Tibial nerve (tissue), 3 donors: ENCODE data around the gene DDX1.

ENCODE experiments used
- POLR2A ChIP-seq, 2 donors: fragments of 450-650 bp; IDR thresholded peaks; one replicate each; pipeline ENCODE4 v1.6.1; 2017; ENCODE audit warnings: antibody characterized with exemption in 2 of 2, mild to moderate bottlenecking in 2 of 2, moderate library complexity in 2 of 2
- TF ChIP-seq, protein P1 (sequence below), 5 experiments: fragments of 200-600 bp in 3 of 5; fragments of 450-650 bp in 2 of 5; sonication (generic) in 3 of 5; IDR thresholded peaks; one replicate each; pipeline ENCODE4 v1.5.1; 2016 to 2019; ENCODE audit warnings: antibody characterized with exemption in 5 of 5, mild to moderate bottlenecking in 3 of 5, moderate library complexity in 2 of 5

DNA sequence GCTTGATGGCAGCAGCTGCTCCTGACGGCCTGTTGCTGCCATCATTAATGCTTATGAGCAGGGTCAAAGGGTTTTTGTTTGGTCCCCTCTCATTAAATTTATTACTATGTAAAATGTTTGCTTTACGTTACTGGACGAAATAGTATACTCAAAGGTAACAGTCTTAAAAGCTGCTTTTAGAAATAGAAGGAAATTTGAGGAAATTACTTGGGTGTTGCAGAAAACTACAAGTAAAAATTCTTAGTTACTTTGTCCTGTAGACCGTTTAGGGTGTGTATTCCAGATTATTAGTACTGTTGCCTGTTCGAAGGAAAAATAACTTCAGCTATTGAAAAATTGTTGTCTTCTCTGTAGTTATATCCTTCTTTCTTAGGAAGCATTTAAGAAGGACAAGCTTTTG is 27.8 kb downstream of the DDX1 start:
- no peak for TF ChIP-seq POLR2A (IDR thresholded peaks at IDR 0.05)
- TF ChIP-seq, protein P1, sequence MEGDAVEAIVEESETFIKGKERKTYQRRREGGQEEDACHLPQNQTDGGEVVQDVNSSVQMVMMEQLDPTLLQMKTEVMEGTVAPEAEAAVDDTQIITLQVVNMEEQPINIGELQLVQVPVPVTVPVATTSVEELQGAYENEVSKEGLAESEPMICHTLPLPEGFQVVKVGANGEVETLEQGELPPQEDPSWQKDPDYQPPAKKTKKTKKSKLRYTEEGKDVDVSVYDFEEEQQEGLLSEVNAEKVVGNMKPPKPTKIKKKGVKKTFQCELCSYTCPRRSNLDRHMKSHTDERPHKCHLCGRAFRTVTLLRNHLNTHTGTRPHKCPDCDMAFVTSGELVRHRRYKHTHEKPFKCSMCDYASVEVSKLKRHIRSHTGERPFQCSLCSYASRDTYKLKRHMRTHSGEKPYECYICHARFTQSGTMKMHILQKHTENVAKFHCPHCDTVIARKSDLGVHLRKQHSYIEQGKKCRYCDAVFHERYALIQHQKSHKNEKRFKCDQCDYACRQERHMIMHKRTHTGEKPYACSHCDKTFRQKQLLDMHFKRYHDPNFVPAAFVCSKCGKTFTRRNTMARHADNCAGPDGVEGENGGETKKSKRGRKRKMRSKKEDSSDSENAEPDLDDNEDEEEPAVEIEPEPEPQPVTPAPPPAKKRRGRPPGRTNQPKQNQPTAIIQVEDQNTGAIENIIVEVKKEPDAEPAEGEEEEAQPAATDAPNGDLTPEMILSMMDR (IDR thresholded peaks at IDR 0.05): no peak
